ENCODE measurements around the gene EFNA5.
A peak's percentile ranks its signal among the peaks of the same experiment; 100 is the strongest.

The EFNA5 gene

DNA sequence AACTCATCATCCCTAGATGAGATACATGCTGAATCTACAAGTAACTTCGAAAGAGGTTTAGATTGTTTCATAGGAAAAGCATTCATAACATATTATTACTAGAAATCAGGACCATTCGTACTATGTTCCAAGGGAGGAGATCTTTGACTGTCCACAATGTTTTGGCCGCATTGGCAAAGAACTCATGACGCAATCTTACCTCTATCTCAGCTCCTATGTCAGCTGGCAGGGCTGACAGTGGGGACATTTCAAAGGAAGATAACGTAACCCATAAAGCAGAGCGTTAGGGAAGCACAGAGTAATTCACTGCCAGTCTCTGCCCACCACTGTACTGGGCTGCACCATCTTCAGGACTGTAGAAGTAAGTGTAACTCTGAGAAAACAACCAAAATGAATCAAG lies 69.7 kb downstream of the EFNA5 start:
- DNase-seq = no peak

DNA sequence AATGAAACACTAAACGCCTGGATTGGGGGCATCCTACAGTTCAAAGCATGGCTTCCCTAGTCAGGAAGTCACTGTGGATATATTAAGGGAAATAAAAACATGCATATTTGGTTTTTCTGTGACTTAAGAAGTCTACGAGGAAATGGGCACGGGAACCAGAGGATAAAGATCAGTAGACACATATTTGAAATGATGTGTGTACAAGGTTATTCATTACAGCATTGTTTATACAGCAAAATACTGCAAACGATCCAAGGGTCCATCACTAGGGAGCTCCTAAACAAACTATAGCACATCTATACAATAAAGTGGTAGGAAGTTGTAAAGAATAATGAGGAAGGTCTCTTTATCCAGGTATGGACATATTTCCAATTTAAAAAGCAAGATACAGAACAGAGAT lies 71.8 kb downstream of the EFNA5 start:
- DNase-seq = no peak

DNA sequence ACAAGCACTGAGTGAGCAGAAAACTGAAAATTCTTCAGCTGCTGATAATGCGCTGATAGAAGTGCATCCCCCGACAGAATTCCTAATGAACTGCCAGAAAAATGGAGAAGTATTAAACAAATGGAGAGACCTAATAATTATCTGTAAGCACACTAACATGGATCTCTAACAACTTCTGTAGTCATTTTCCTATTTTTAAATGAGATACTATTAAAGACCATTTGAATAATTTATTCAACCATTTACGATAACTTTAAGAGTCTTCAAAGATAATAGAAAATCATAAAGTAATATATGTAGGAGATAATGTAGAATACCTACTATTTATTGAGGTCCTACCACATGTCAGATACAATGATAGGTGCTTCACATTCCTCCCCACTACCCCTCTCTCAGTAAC lies 72.9 kb downstream of the EFNA5 start:
- no peak for DNase-seq

DNA sequence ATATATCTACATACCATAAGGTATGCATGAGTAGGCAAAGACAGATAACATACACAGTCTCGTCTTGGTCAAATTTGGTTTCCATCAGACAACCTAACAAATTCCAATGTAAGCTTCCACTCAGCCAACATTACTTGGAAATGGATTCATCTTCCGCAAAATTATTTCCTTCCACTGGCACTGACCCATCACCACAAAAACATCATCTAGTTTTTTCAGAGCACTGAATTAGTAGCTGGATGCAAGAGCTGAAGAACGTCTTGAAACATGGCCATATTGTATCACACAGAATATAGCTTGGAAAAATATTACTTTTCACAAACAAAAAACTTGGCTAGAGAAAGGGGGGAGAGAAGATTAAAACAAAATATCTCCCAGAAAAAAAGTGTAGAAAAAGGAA lies 73.5 kb downstream of the EFNA5 start:
- DNase-seq = no peak

- no peak for DNase-seq
Measured at GRCh38 chr5:107594253-107595045, 76.3 kb downstream of the EFNA5 start.

GRCh38 chr5:107593009-107593408 lies 77.7 kb downstream of the EFNA5 start:
- DNase-seq = no peak

DNA sequence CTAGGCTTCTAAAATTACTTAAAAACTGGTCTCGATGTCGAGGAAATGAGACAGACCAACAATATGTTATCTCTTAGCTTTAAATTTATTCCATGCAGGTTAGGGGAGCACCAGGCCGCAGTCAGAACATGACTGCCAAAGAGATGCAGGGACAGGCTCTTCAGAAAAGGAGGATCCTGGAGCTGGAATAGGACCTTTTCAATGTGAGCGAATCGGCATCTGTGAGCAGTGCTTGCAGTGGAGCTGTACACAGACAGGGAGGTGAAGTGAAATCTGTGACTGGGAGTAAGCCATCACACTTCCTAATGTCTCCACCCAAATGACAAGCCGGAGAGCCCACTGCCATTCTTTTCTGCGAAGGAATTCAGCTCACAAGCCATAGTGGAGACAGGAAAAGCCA lies 78.2 kb downstream of the EFNA5 start:
- no peak for DNase-seq

DNA sequence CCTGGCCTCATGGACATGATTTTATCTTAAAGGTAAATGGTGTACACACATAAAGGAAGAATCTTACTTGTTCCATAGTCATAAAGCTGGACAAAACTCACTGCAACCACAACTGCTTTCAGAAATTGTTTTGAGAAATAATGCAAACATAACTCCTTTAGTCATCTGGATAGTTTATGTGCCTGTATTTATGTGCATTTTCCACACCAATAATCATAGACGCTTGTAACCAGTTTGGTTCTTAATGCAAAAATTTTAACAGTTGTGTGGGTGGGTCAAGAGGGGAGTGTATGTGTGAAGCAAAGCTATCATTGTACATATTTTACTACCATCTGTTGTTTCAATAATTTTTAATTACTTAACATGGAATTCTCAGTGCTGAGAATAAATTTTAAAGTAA lies 80.1 kb downstream of the EFNA5 start:
- no peak for DNase-seq

GRCh38 chr5:107589520-107590193 lies 81.1 kb downstream of the EFNA5 start:
- DNase-seq = no peak

GRCh38 chr5:107582625-107583024 lies 88.1 kb downstream of the EFNA5 start:
- no peak for DNase-seq

- no peak for DNase-seq
Measured at GRCh38 chr5:107580889-107581820, 89.6 kb downstream of the EFNA5 start.

DNA sequence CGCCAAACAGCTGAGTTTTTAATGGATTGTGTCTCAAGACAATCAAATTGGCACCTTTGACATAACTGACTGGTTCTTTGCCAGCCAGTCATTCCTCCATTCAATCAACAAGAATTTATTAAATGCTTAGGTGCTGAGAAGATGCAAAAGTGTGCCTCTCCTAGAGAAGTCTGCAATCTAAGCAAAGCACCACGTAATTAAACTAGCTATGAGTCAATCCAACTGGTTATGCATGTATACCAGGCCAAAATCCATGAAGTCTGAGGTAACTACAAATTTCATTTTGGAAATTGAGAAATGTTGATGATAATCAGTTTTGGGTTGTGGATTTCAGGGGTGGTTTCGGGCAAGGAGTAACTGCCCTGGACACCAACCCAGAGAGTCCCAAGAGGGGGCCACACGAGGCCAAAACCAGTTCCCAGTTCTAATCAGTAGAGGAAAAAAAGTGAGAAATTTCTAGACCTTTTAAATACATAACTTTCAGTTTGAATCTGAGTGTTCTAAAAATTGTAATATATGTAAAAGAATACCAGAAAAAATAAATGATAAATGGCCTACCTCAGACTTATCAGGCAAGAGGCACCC lies 92.6 kb downstream of the EFNA5 start:
- no peak for DNase-seq

DNA sequence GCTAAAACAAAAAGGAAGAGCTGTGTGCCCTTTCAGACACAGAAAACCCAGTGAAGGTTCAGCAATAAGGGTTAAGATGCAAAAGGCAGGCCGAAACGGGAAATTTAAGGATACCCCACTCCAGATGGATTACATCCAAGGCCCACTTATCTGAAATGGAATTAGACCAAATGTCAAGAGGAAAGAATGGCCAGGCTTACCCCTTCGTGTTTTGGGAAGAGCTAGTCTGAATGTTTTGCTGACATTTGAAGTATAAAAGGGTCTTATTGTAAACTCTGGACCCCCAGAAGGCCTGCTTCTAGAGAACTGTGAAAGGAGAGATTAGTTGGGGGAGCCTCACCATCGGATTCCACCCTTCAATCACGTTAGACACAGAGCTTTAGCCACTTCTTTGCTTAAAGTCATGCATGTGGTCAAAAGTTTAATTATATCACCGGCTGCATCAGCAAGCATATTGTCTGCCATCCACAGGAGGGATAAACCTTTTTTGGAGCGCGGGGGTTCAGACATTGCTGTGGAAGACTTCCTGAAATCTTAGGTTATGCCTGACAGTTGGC lies 93.3 kb downstream of the EFNA5 start:
- DNase-seq = no peak

- no peak for DNase-seq
Measured at GRCh38 chr5:107576736-107577393, 93.9 kb downstream of the EFNA5 start.

DNA sequence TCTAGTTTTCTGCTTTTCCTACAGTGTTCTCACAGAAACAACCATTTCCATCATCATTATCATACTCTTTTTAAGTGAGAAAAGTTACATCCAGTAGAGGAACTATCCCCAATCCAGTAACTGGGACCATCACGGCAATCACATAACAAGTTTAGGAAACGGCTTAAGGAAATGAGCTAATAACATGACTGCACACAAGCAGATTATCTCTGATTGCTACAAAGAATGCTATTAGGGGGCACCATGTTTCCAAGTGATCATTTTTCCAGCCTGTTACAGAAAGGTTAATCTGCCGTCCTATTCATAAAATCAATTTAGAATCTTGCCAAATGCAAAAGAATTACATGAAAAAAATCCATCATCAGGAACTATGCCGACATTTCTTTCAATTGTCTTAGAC lies 94.6 kb downstream of the EFNA5 start:
- DNase-seq = no peak

- no peak for DNase-seq
Measured at GRCh38 chr5:107574287-107574686, 96.5 kb downstream of the EFNA5 start.

DNA sequence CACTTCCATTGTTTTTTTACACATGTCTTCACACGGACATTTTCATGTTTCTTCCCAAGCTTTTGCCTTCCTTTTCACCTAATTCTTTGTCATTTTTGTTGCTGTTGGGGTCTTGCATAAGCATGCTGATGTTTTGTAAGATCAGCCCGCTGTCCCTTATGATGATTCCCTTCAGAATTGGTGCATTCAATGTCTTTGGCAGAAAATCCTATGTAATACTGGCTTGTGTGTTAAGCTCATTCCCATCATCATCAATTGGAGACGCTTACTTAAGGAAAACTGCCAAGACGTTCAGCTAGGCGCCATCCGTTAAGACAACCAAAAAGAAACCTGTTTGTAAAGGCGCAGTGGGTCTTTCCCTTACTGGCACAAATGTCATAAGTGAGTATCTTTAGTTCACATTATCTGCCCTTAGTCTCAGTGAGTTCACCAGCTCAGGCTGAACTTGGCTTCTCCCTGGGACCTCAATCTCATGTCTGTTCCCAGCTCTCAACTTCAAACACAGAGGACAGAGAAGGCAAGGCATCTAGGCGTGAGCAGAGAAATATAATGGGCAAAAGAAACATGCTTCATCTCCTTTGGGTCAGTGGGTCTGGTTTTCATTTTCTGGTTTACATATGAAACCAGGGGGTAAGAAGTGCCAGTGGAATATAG lies 97.9 kb downstream of the EFNA5 start:
- no peak for DNase-seq

DNA sequence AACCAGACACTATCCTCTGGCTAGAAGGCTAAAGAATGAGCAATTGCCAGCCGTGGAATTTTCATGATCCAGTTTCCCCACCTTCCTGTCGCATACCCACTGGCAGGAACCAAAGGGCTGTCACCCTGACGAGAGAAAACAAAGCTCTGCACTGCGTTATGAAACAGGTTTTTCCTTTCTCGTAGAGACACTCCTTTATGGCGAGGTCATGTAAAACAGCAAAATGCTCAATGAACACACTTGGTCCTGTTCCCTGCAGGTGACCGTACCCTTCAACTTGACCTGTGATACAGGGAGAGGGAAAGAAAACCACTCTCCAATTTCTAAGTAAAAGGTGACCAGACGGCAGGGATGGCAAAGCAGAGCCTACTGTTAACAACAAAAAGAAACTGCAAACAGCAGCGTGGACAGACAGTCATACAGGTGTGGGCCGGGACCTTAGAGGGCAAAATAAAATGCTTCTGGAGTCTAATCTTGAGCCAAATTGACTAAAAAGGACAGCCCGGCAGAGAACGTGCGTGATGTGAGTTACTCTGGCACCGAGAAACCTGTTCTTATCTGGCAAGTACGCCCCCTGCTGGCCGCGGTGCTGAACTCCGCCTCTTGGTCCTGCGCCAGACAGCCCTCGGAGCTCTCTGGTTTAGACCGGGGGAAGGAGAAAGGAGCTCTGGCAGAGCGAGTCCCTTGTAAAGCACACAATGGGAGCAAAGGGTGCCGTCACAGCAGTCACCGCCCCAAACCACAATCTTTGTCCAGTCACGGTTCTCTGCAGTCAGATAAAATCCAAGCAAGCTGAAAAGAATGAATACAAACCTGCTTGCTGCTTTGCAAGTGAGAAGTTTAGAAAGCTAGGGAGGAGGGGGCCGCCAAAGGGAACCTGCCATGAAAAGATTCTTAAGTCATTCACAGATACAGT lies 98.9 kb downstream of the EFNA5 start:
- peak; percentile 88 for DNase-seq

DNA sequence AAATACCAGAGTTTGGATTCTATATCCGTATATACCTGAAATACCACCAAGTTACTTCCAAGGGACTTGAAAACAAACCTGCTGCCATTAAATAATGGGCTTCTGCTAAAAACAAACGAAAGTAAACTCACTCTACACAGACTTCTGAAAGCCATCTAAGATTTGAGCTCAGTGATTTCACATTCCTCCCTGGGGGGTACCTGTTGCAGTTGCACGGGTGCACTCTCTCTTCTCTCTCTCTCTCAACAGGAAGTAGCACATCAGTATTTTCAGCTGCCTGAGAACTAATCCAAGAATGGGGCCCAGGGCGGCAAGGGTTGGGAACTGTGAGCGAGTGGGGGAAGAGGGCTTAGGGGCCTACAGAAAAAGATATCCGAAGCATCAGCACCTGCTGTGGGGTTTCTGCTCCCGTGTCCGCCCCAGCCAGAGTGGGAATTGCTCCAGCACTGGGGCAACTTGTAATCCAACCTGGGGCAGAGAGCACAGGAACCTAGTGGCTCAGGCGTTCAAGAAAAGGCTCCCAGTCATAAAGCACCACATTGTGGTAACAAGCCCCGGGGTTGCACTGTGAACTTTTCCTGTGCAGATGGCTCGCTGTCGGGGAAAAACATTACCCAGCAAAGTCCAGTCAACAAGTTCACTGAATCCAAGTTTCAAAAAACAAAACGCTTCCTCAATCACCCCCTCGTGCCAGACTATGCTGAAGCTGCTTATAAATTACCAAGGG lies 99.8 kb downstream of the EFNA5 start:
- peak; percentile 41 for DNase-seq

- no peak for DNase-seq
Measured at GRCh38 chr5:107570181-107570580, 100.6 kb downstream of the EFNA5 start.
